ENCODE data around the gene C6orf163.

GRCh38 chr6:87333591-87334181 is 10.9 kb upstream of the C6orf163 start:
- TF ChIP-seq CTCF (IDR thresholded peaks at IDR 0.05) (no peak), EZH2 (IDR thresholded peaks at IDR 0.05; ENCODE audit: borderline replicate concordance, insufficient read depth, low read depth, low read length, poor library complexity, severe bottlenecking) (no peak)

Data from B cell (primary cell).